ENCODE measurements around the gene DOCK1.

The DOCK1 gene

GRCh38 chr10:127149501-127150081, 244.4 kb downstream of the DOCK1 start:
- no peak for DNase-seq

- no peak for DNase-seq
These were observed 244.9 kb downstream of the DOCK1 start for GRCh38 chr10:127150136-127150535.

- DNase-seq, result no peak
These were observed 246.3 kb downstream of the DOCK1 start for GRCh38 chr10:127151541-127151940.

GRCh38 chr10:127151981-127152699, 246.9 kb downstream of the DOCK1 start:
- no peak for DNase-seq

GRCh38 chr10:127153181-127153580, 248.0 kb downstream of the DOCK1 start:
- DNase-seq, result no peak

GRCh38 chr10:127154831-127155620, 249.8 kb downstream of the DOCK1 start:
- DNase-seq, result no peak

- no peak for DNase-seq
These were observed 251.9 kb downstream of the DOCK1 start for GRCh38 chr10:127157089-127157488.

- DNase-seq, result no peak
These were observed 252.4 kb downstream of the DOCK1 start for GRCh38 chr10:127157506-127158200.

GRCh38 chr10:127158662-127159061, 253.4 kb downstream of the DOCK1 start:
- no peak for DNase-seq

GRCh38 chr10:127159648-127160245, 254.5 kb downstream of the DOCK1 start:
- no peak for DNase-seq

- DNase-seq, result no peak
These were observed 256.3 kb downstream of the DOCK1 start for GRCh38 chr10:127161482-127161881.

- no peak for DNase-seq
These were observed 257.6 kb downstream of the DOCK1 start for GRCh38 chr10:127162841-127163240.

- no peak for DNase-seq
These were observed 263.0 kb downstream of the DOCK1 start for GRCh38 chr10:127168261-127168660.

GRCh38 chr10:127174866-127175265, 269.6 kb downstream of the DOCK1 start:
- no peak for DNase-seq

- DNase-seq, result no peak
These were observed 270.3 kb downstream of the DOCK1 start for GRCh38 chr10:127175357-127176110.

GRCh38 chr10:127176649-127177048, 271.4 kb downstream of the DOCK1 start:
- no peak for DNase-seq

GRCh38 chr10:127179612-127180250, 274.5 kb downstream of the DOCK1 start:
- no peak for DNase-seq

- DNase-seq, result no peak
These were observed 276.9 kb downstream of the DOCK1 start for GRCh38 chr10:127182161-127182560.

GRCh38 chr10:127184582-127184981, 279.4 kb downstream of the DOCK1 start:
- DNase-seq, result no peak

GRCh38 chr10:127186813-127187212, 281.6 kb downstream of the DOCK1 start:
- DNase-seq, result no peak

- DNase-seq, result no peak
These were observed 284.0 kb downstream of the DOCK1 start for GRCh38 chr10:127189226-127189625.

- DNase-seq, result no peak
These were observed 285.2 kb downstream of the DOCK1 start for GRCh38 chr10:127190427-127190826.
